ENCODE results near the gene DGKH.
"Not testable (repeated sequence)": the region's sequence is repeated elsewhere in the genome, so short reads cannot be mapped to it uniquely, and the experiment has no call there.

The DGKH gene

DNA sequence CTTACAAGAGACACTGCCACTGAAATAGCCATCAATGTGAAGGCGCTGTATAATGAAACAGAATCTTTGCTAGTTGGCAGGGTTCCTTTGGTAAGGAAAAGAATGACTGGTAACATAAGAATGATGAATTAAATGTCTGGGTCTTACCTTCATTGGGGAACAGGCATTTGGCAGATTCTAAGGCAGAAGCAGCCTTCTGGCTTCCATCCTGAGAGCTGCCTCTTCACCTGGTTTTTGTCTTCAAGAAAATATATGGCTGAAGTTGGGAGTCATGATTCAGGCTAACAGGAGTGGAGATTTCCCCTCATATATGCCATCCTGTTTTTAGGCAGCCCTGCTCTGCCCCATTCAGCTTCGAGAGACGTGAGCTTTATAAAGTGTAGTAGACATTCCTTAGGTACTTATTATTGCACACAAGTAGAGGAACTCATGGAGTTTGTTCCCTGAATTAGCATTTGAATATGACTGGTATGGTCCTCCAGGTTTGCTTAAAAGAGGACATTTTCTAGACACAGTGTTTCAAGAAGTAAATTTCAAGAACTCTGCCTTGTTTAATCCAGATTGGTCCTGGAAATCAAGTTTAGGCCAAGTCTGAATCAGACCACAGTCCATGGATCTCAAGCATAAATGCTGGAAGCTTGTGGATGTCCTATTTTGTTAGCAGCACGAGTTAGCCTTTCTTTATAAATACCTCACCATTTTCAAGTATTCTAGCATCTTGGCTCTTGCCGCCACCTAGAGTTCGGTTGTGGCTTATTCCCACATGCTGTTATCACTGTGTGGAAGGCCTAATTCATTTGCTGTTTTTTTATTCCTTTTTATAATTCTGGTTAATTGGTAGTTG lies 167.4 kb downstream of the DGKH start:
- no peak overlapping the region for H3K27ac ChIP-seq (ENCODE audit: low read length)
- peaks cover 12 to 13% of the 10 kb centered on the region in 2 donors for H3K36me3 ChIP-seq (ENCODE audit: control insufficient read depth in 1 of 2, insufficient read depth in 2 of 2, low read length in 2 of 2)
- H3K4me1 ChIP-seq (ENCODE audit: control insufficient read depth in 1 of 2, insufficient read depth in 2 of 2, low read length in 2 of 2), result no peaks in the 10 kb centered on the region
- no peak overlapping the region for H3K4me3 ChIP-seq (ENCODE audit: low read depth in 1 of 2, low read length in 2 of 2)
- H3K27me3 ChIP-seq (ENCODE audit: low read depth, low read length), result no peaks in the 10 kb centered on the region
- H3K9me3 ChIP-seq (ENCODE audit: control insufficient read depth in 1 of 2, low read length in 2 of 2), result no peaks in the 10 kb centered on the region

DNA sequence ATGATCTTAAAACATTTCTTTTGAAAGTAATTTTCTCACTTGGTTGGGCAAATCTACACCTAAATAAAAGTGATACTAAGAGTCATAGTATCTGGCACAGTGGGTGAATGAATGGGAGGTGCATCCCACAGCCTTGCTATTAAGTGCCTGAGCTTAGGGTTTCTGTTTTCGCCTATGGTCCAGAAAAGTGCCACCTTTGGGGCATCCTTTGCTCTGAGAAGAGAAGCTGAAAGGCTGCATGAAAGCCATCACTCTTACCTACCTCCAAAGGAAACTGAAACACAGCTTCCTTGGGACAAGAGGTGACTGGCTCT lies 167.9 kb downstream of the DGKH start:
- no peaks in the 10 kb centered on the region for H3K27me3 ChIP-seq (ENCODE audit: low read depth, low read length)
- no peaks in the 10 kb centered on the region for H3K9me3 ChIP-seq (ENCODE audit: control insufficient read depth in 1 of 2, low read length in 2 of 2)
- H3K4me3 ChIP-seq (ENCODE audit: low read depth in 1 of 2, low read length in 2 of 2), result no peak overlapping the region
- H3K27ac ChIP-seq (ENCODE audit: low read length), result no peak overlapping the region
- H3K4me1 ChIP-seq (ENCODE audit: control insufficient read depth in 1 of 2, insufficient read depth in 2 of 2, low read length in 2 of 2), result no peaks in the 10 kb centered on the region
- H3K36me3 ChIP-seq (ENCODE audit: control insufficient read depth in 1 of 2, insufficient read depth in 2 of 2, low read length in 2 of 2), result peaks cover 9 to 10% of the 10 kb centered on the region in 2 donors

DNA sequence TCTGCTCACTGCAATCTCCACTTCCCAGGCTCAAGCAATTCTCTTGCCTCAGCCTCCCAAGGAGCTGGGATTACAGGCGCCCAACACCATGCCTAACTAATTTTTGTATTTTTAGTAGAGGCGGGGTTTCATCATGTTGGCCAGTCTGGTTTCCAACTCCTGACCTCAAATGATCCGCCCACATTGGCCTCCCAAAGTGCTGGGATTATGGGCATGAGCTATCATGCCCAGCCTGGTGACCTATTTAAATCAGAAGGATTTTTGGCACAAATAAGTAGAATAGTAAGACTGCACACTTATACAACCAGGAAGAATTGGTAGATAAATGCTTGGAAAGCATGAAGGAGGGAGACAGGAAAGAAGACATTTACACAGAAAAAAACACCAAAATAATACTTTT lies 170.1 kb downstream of the DGKH start:
- Histone ChIP-seq H3K4me1 (ENCODE audit: control insufficient read depth in 1 of 2, insufficient read depth in 2 of 2, low read length in 2 of 2) (no peaks in the 10 kb centered on the region), H3K27me3 (ENCODE audit: low read depth, low read length) (no peaks in the 10 kb centered on the region), H3K27ac (ENCODE audit: low read length) (no peak overlapping the region), H3K9me3 (ENCODE audit: control insufficient read depth in 1 of 2, low read length in 2 of 2) (no peaks in the 10 kb centered on the region), H3K4me3 (ENCODE audit: low read depth in 1 of 2, low read length in 2 of 2) (no peak overlapping the region), H3K36me3 (ENCODE audit: control insufficient read depth in 1 of 2, insufficient read depth in 2 of 2, low read length in 2 of 2) (peaks cover 9 to 10% of the 10 kb centered on the region in 2 donors)

DNA sequence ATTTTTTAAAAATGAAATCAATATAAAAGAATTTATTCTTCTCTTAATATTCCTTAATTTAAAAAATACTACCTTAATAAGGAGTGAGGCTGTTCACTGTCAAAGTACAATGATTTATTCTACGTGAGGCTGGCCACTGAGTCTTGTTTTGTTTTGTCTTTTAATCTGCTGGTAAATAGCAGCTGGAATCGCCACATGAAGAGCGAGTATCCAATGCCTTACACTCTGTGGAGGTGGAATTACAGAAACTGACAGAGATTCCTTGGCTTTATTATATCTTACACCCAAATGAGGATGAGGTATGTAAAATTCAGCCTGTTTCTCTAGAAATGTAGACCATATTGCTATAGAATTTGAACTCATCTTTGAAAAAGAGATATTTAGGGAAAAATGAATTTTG lies 170.6 kb downstream of the DGKH start:
- no peaks in the 10 kb centered on the region for H3K27me3 ChIP-seq (ENCODE audit: low read depth, low read length)
- no peak overlapping the region for H3K4me3 ChIP-seq (ENCODE audit: low read depth in 1 of 2, low read length in 2 of 2)
- no peak overlapping the region for H3K27ac ChIP-seq (ENCODE audit: low read length)
- H3K4me1 ChIP-seq (ENCODE audit: control insufficient read depth in 1 of 2, insufficient read depth in 2 of 2, low read length in 2 of 2), result no peaks in the 10 kb centered on the region
- H3K9me3 ChIP-seq (ENCODE audit: control insufficient read depth in 1 of 2, low read length in 2 of 2), result no peaks in the 10 kb centered on the region
- peaks cover 9 to 12% of the 10 kb centered on the region in 2 donors for H3K36me3 ChIP-seq (ENCODE audit: control insufficient read depth in 1 of 2, insufficient read depth in 2 of 2, low read length in 2 of 2)

DNA sequence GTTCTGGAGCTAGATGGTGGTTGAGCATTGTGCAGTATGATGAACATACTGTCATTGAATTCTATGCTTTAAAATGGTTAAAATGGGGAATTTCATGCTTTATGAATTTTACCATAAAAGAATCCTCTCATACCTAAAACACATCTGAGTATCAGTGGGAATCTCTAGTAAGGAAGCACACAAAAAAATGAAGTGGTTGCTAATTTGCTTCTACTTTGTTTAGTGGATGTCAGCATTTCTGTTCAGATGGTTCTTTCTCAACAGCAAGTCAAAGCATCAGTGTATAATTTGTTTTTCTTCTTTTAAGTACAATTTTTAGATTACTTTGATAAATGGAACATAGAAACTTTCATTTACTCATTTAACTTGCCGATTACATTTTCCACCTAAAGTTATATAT lies 171.4 kb downstream of the DGKH start:
- no peaks in the 10 kb centered on the region for H3K9me3 ChIP-seq (ENCODE audit: control insufficient read depth in 1 of 2, low read length in 2 of 2)
- no peak overlapping the region for H3K27ac ChIP-seq (ENCODE audit: low read length)
- H3K27me3 ChIP-seq (ENCODE audit: low read depth, low read length), result no peaks in the 10 kb centered on the region
- no peak overlapping the region for H3K4me3 ChIP-seq (ENCODE audit: low read depth in 1 of 2, low read length in 2 of 2)
- H3K36me3 ChIP-seq (ENCODE audit: control insufficient read depth in 1 of 2, insufficient read depth in 2 of 2, low read length in 2 of 2), result peaks cover 6 to 17% of the 10 kb centered on the region in 2 donors
- no peaks in the 10 kb centered on the region for H3K4me1 ChIP-seq (ENCODE audit: control insufficient read depth in 1 of 2, insufficient read depth in 2 of 2, low read length in 2 of 2)

DNA sequence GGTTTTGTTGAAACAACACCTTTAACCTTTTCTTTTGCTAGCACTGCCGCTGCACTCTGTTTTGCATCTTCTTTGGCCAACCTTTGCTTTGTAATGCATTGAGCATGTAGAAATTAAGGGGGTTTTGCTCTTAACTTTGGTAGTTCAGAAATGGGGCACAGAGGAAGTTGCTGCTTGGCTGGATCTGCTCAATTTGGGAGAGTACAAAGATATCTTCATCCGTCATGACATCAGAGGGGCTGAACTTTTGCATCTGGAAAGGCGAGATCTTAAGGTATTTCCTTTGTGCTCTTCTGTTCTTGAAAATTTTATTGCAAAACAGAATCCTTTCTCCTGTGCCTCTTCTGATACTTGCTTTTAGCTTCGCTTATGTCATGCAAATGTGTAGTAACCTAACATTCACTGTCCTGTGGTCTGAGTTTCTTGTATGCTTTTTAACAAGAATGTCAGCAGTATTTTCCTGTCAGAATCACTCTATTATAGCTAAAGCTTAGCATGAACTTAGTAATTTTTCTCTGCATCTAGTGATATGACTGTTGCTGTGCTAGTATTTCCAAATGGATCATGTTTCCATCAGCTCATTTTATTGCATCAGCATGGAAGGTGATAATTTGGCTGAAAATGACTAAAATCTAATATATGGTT lies 172.8 kb downstream of the DGKH start:
- no peaks in the 10 kb centered on the region for H3K9me3 ChIP-seq (ENCODE audit: control insufficient read depth in 1 of 2, low read length in 2 of 2)
- no peaks in the 10 kb centered on the region for H3K4me1 ChIP-seq (ENCODE audit: control insufficient read depth in 1 of 2, insufficient read depth in 2 of 2, low read length in 2 of 2)
- no peak overlapping the region for H3K27ac ChIP-seq (ENCODE audit: low read length)
- peaks cover 6 to 22% of the 10 kb centered on the region in 2 donors for H3K36me3 ChIP-seq (ENCODE audit: control insufficient read depth in 1 of 2, insufficient read depth in 2 of 2, low read length in 2 of 2)
- no peak overlapping the region for H3K4me3 ChIP-seq (ENCODE audit: low read depth in 1 of 2, low read length in 2 of 2)
- H3K27me3 ChIP-seq (ENCODE audit: low read depth, low read length), result no peaks in the 10 kb centered on the region

DNA sequence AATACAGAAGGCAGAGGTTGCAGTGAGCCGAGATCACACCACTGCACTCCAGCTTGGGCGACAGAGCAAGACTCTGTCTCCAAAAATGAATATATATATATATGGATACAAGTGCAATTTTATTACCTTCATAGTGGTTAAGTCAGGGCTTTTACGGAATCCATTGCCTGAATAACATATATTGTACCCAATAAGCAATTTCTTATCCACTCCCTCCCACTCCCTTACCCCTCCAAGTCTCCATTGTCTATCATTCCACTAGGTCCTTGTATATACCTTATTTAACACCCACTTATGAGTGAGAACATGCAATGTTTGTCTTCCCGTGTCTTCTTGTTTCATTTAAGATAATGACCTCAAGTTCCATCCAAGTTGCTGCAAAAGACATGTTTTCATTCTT lies 175.2 kb downstream of the DGKH start:
- H3K27me3 ChIP-seq (ENCODE audit: low read depth, low read length), result no peaks in the 10 kb centered on the region
- H3K27ac ChIP-seq (ENCODE audit: low read length), result no peak overlapping the region
- no peaks in the 10 kb centered on the region for H3K4me1 ChIP-seq (ENCODE audit: control insufficient read depth in 1 of 2, insufficient read depth in 2 of 2, low read length in 2 of 2)
- H3K36me3 ChIP-seq (ENCODE audit: control insufficient read depth in 1 of 2, insufficient read depth in 2 of 2, low read length in 2 of 2), result peaks cover 6 to 20% of the 10 kb centered on the region in 2 donors
- H3K4me3 ChIP-seq (ENCODE audit: low read depth in 1 of 2, low read length in 2 of 2), result no peak overlapping the region
- no peaks in the 10 kb centered on the region for H3K9me3 ChIP-seq (ENCODE audit: control insufficient read depth in 1 of 2, low read length in 2 of 2)

DNA sequence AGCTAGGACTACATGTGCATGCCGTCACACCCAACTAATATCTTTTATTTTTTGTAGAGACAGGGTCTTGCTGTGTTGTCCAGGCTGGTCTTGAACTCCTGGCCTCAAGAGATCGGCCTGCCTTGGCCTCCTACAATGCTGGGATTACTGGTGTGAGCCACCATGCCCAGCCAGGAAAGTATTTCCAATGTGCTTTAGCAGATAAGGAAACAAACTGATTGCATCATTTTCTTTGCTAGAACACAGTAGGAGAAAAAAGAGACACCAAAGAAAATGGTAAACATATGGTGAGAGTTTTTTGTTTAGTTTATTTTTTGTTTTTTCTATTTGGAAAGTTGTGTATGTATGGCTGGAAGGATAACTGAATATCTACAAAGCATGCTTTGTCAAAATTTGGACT lies 176.6 kb downstream of the DGKH start:
- Histone ChIP-seq H3K27ac (ENCODE audit: low read length) (no peak overlapping the region), H3K27me3 (ENCODE audit: low read depth, low read length) (no peaks in the 10 kb centered on the region), H3K4me1 (ENCODE audit: control insufficient read depth in 1 of 2, insufficient read depth in 2 of 2, low read length in 2 of 2) (no peaks in the 10 kb centered on the region), H3K4me3 (ENCODE audit: low read depth in 1 of 2, low read length in 2 of 2) (no peak overlapping the region), H3K36me3 (ENCODE audit: control insufficient read depth in 1 of 2, insufficient read depth in 2 of 2, low read length in 2 of 2) (peaks cover 0 to 12% of the 10 kb centered on the region in 2 donors), H3K9me3 (ENCODE audit: control insufficient read depth in 1 of 2, low read length in 2 of 2) (no peaks in the 10 kb centered on the region)

DNA sequence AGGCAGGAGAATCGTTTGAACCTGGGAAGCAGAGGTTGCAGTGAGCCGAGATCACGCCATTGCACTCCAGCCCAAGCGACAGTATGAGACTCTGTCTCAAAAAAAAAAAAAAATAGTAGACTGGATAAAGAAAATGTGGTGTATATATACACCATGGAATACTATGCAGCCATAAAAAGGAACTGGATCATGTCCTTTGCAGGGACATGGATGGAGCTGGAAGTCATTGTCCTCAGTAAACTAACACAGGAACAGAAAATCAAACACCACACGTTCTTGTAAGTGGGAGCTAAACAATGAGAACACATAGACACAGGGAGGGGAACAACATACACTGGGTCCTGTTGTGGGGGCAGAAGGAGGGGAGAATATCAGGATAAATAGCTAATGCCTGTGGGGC lies 178.3 kb downstream of the DGKH start:
- not testable (repeated sequence) for H3K4me3 ChIP-seq (ENCODE audit: low read depth in 1 of 2, low read length in 2 of 2); H3K9me3 ChIP-seq (ENCODE audit: control insufficient read depth in 1 of 2, low read length in 2 of 2); H3K27ac ChIP-seq (ENCODE audit: low read length); H3K4me1 ChIP-seq (ENCODE audit: control insufficient read depth in 1 of 2, insufficient read depth in 2 of 2, low read length in 2 of 2); H3K27me3 ChIP-seq (ENCODE audit: low read depth, low read length)
- peaks cover 0 to 12% of the 10 kb centered on the region in 2 donors for H3K36me3 ChIP-seq (ENCODE audit: control insufficient read depth in 1 of 2, insufficient read depth in 2 of 2, low read length in 2 of 2)

DNA sequence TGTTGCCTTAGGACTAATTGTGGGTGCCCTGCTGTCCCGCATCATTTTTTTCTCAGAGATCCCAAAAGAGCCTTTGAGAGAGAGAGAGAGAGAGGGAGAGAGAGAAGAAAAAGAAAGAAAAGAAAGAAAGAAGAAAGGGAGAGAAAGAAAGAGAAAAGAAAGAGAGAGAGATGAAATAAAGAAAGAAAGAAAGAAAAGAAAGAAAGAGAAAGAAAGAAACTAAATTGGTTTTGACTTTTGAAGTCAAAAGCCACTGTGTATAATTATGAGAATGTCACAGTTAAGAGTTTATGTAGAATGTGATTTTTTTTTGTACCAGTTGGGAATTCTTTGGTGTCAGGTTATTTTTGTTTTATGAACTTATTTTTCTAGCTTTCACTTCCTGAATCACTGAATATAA lies 180.1 kb downstream of the DGKH start:
- Histone ChIP-seq H3K4me3 (ENCODE audit: low read depth in 1 of 2, low read length in 2 of 2) (no peak overlapping the region), H3K9me3 (ENCODE audit: control insufficient read depth in 1 of 2, low read length in 2 of 2) (no peaks in the 10 kb centered on the region), H3K36me3 (ENCODE audit: control insufficient read depth in 1 of 2, insufficient read depth in 2 of 2, low read length in 2 of 2) (peaks cover 0 to 12% of the 10 kb centered on the region in 2 donors), H3K27ac (ENCODE audit: low read length) (no peak overlapping the region), H3K27me3 (ENCODE audit: low read depth, low read length) (no peaks in the 10 kb centered on the region), H3K4me1 (ENCODE audit: control insufficient read depth in 1 of 2, insufficient read depth in 2 of 2, low read length in 2 of 2) (no peaks in the 10 kb centered on the region)

DNA sequence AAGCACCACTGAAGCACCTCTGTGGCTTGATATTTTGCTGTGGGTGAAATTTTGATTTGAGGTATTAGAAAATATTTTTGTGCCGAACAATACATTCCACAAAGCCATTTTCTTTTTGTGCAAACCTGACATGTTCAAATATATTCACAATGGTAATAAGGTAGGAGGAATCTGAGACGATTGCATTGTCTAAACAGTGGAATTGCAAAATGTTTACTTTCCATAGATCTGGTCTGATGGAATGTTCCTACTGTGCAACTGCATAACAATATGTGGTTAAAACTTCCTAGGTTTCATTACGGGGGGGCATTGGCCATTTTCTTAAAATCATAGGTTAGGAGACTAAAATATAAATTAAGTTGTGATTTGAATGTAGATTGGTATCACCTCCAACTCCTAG lies 180.8 kb downstream of the DGKH start:
- H3K27ac ChIP-seq (ENCODE audit: low read length), result no peak overlapping the region
- H3K36me3 ChIP-seq (ENCODE audit: control insufficient read depth in 1 of 2, insufficient read depth in 2 of 2, low read length in 2 of 2), result peaks cover 0 to 8% of the 10 kb centered on the region in 2 donors
- no peak overlapping the region for H3K4me3 ChIP-seq (ENCODE audit: low read depth in 1 of 2, low read length in 2 of 2)
- H3K4me1 ChIP-seq (ENCODE audit: control insufficient read depth in 1 of 2, insufficient read depth in 2 of 2, low read length in 2 of 2), result no peaks in the 10 kb centered on the region
- no peaks in the 10 kb centered on the region for H3K9me3 ChIP-seq (ENCODE audit: control insufficient read depth in 1 of 2, low read length in 2 of 2)
- H3K27me3 ChIP-seq (ENCODE audit: low read depth, low read length), result no peaks in the 10 kb centered on the region

DNA sequence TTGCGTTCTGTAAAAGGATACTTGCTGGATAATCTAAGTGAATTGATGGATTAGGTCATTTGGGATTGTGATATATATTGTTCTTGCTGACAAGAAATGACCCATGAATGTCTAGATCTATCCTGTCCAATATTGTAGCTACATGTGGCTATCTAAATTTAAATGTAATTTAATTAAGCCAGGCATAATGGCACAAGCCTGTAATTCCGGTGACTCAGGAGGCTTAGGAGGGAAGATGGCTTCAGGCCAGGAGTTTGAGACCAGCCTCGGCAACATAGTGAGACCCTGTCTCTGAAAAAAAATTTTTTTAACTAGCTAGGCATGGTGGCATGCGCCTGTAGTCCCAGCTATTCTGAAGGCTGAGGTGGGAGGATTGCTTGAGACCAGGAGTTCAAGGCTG lies 184.2 kb downstream of the DGKH start:
- no peak overlapping the region for H3K27ac ChIP-seq (ENCODE audit: low read length)
- no peaks in the 10 kb centered on the region for H3K9me3 ChIP-seq (ENCODE audit: control insufficient read depth in 1 of 2, low read length in 2 of 2)
- no peaks in the 10 kb centered on the region for H3K27me3 ChIP-seq (ENCODE audit: low read depth, low read length)
- no peaks in the 10 kb centered on the region for H3K36me3 ChIP-seq (ENCODE audit: control insufficient read depth in 1 of 2, insufficient read depth in 2 of 2, low read length in 2 of 2)
- no peaks in the 10 kb centered on the region for H3K4me1 ChIP-seq (ENCODE audit: control insufficient read depth in 1 of 2, insufficient read depth in 2 of 2, low read length in 2 of 2)
- H3K4me3 ChIP-seq (ENCODE audit: low read depth in 1 of 2, low read length in 2 of 2), result no peak overlapping the region
